Activated CD4-positive, CD25-positive, alpha-beta regulatory T cell treated with anti-CD3 and anti-CD28 coated beads, Interleukin-2, amount 50 U/mL, for 72 hours (primary cell): Measurements from ENCODE around the gene AAMP.
"Not testable (repeated sequence)": the region's sequence is repeated elsewhere in the genome, so short reads cannot be mapped to it uniquely, and the experiment has no call there.

ENCODE experiments used
- DNase-seq: peaks from one replicate; pipeline ENCODE4 v3.0.0; 2021

AAMP gene

GRCh38 chr2:218269900-218270720 is at the start of gene AAMP, which contains the start of gene PNKD:
Gene AAMP, minus strand, starts transcription at chr2:218270137. Its CDS starts 51 bp downstream, at chr2:218270086.
Gene PNKD, plus strand, starts transcription at chr2:218270519. Its CDS starts 17 bp downstream, at chr2:218270536.
- DNase-seq = peak; percentile 100

GRCh38 chr2:218318241-218318640 is 48.3 kb upstream of the AAMP start:
- DNase-seq = no peak

- DNase-seq = no peak
Measured at GRCh38 chr2:218317835-218318234, 47.9 kb upstream of the AAMP start.

GRCh38 chr2:218317303-218317630 is 47.3 kb upstream of the AAMP start:
- DNase-seq = no peak

GRCh38 chr2:218315397-218315796 is 45.5 kb upstream of the AAMP start:
- no peak for DNase-seq

GRCh38 chr2:218314764-218315163 is 44.8 kb upstream of the AAMP start:
- not testable (repeated sequence) for DNase-seq

- DNase-seq = no peak
Measured at GRCh38 chr2:218313356-218313755, 43.4 kb upstream of the AAMP start.

- no peak for DNase-seq
Measured at GRCh38 chr2:218312267-218312756, 42.4 kb upstream of the AAMP start.

GRCh38 chr2:218311541-218312266 is 41.8 kb upstream of the AAMP start:
- DNase-seq = not testable (repeated sequence)

GRCh38 chr2:218310853-218311540 is 41.1 kb upstream of the AAMP start:
- DNase-seq = no peak

- no peak for DNase-seq
Measured at GRCh38 chr2:218307415-218308090, 37.6 kb upstream of the AAMP start.

GRCh38 chr2:218306184-218306920 is 36.4 kb upstream of the AAMP start:
- DNase-seq = no peak

- DNase-seq = no peak
Measured at GRCh38 chr2:218305383-218305782, 35.4 kb upstream of the AAMP start.

- DNase-seq = peak; percentile 84
Measured at GRCh38 chr2:218301176-218301819, 31.4 kb upstream of the AAMP start.

- no peak for DNase-seq
Measured at GRCh38 chr2:218300141-218300540, 30.2 kb upstream of the AAMP start.

GRCh38 chr2:218298314-218298875 is 28.5 kb upstream of the AAMP start:
- DNase-seq = no peak

GRCh38 chr2:218296847-218297246 is 26.9 kb upstream of the AAMP start:
- DNase-seq = no peak

GRCh38 chr2:218296200-218296599 is 26.3 kb upstream of the AAMP start:
- no peak for DNase-seq

- no peak for DNase-seq
Measured at GRCh38 chr2:218295029-218295428, 25.1 kb upstream of the AAMP start.

- DNase-seq = no peak
Measured at GRCh38 chr2:218294430-218295022, 24.6 kb upstream of the AAMP start.
